Right cardiac atrium (tissue), 5 donors: ENCODE measurements around the gene INO80E. TPM values are rescaled to one million over a fixed set of nuclear protein-coding genes. Genes with fewer than 3 reads are reported as not detected.
A peak's percentile ranks its signal among the peaks of the same experiment; 100 is the strongest.

Experiments used
- ATAC-seq, 2 donors: fragments of 200-7000 bp; cut with Tn5 transposase; one replicate each; pipeline versions ENCODE4 v1.8.0 to v1.9.1; 2020; ENCODE audit warnings: moderate library complexity in 2 of 2, mild to moderate bottlenecking in 1 of 2
- DNase-seq, 3 donors: peaks; one replicate each; pipeline ENCODE4 v3.0.0-alpha.2; 2020
- H3K27ac ChIP-seq: one replicate; pipeline ENCODE4 v1.5.1; 2013; ENCODE audit warnings: mild to moderate bottlenecking, low read length, control low read depth, moderate library complexity
- H3K27me3 ChIP-seq: one replicate; pipeline ENCODE4 v1.6.1; 2013; ENCODE audit not compliant: control insufficient read depth, insufficient read depth
- H3K4me1 ChIP-seq: one replicate; pipeline ENCODE4 v1.6.1; 2013; ENCODE audit warnings: low read length; ENCODE audit not compliant: control insufficient read depth, insufficient read depth
- H3K4me3 ChIP-seq: one replicate; pipeline ENCODE4 v1.5.1; 2013; ENCODE audit warnings: low read length, control low read depth
- H3K9me3 ChIP-seq: one replicate; pipeline ENCODE4 v1.6.1; 2013; ENCODE audit warnings: low read length; ENCODE audit not compliant: control insufficient read depth
- WGBS: extraction: QIAGEN DNeasy Blood & Tissue Kit; methylation state at CpG from one replicate; pipeline ENCODE4 v1.1.7; 2013; 5-methylcytosine and 5-hydroxymethylcytosine counted together
- intact Hi-C, 4 donors: fragments of 100-400 bp; cut with DNase I; formaldehyde crosslinking; loops; one replicate each; pipeline versions ENCODE4 v1.11.0 to v1.14.0; 2022 to 2023
- polyA plus RNA-seq: library from polyadenylated mRNA; stranded (reverse); fragments of 200-250 nt; gene quantifications from one replicate; pipeline ENCODE4 v1.2.3, GENCODE V29; 2013
- total RNA-seq, 4 donors: library from RNA; stranded (reverse); fragmentation: NEBNext Ultra II Directional; extraction: Animal tissue kit (Norgen Biotek cat#: 25700); gene quantifications; one replicate each; pipeline ENCODE4 v1.2.1, GENCODE V29; 2021
- donor health status: healthy with polysubstance abuse.
- donor health status: DM: no; HTN: yes; CAD: no.
- donor health status: DM: no; HTN: no; CAD: no.
- donor health status: DM: no; HTN: yes; CAD: no; lungs with severe emphysema.
- donor health status: DM: yes; HTN: yes; CAD: no.

INO80E gene
- total and polyA plus RNA-seq, 5 donors: 32.7 to 59.1 (median 39.6) TPM

DNA sequence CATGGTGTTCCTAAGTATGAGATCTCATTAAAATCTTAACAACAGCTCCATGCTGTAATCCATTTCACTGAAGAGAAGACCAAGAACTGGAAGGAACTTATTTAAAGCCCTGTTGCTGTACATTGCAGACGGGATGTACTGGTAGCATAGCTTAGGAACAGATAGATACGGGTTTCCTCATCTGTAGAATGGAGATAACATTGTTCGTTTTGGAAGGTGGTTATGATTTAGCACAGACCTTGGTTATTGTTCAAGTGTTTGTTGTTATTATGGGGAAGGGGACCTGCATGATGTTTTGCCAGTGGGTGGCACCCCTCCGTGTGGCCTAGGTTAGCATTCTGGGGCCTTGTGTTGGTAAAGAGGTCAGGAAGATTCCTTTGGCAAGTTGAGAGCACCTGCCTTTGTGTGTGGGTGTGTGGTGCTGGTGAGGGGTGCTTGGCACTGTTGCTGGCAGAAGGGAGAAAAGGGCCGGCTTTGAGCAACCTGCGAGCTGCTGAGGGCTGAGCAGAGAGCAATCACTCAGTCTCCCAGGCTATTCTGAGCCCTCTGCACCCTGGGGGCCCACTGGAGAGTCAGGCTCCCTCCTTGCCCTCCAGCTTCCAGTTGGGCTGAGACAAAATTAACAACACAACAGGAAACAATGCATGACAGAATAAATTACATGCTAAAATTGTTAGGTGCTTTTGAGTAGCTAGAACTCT is 20.1 kb upstream of the INO80E start:
- Histone ChIP-seq H3K9me3 (no peaks in the 10 kb centered on the region), H3K4me3 (peak overlapping the region; percentile 71), H3K4me1 (peaks cover 11% of the 10 kb centered on the region), H3K27me3 (no peaks in the 10 kb centered on the region), H3K27ac (peak overlapping the region; percentile 88)
- DNase-seq (no peak), ATAC-seq (no peak)
- intact Hi-C loops: no loop called here
- WGBS: 7% methylated on average over 6 of the region's 6 CpGs

DNA sequence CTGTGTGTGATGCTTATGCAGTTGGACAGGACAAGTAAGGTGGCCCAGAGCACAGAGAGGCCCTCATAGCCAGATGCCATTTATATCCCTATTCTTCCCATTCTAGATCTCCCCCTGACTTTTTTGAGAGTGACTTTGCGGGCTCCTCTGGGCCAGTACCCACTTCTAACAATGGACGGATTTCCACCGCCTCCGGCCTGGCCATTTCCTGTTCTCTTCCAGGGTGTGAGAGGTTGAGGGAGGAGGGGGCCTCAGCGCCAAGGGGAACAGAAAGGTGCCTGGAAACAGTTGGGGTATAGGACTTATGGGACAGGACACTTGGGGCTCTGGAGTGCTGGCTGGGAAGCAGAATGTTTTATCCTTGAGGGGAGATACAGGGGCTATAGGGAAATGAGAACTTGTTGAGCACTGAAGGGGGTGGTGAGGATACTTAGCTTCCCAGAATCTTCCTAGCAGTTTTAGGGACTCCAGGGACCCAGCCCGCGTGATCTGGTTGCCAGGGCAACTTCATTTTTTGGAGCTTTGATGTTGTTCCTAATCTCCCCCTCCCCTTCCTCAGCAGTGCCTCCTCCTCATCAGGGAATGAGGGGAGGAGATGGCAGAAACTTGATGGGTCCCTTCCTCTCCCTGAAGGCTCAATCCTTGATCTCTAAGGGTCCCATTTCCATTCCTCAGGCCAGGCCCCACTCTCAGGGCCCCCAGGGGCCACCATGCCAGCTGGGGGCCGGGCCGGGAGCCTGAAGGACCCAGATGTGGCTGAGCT is 18.8 kb upstream of the INO80E start:
- intact Hi-C loops: no loop called here
- ATAC-seq (peak in 1 of 2 donors; percentile 30), DNase-seq (peak in 2 of 3 donors; percentile 65 to 68)
- Histone ChIP-seq H3K4me3 (peak overlapping the region; percentile 2), H3K9me3 (no peaks in the 10 kb centered on the region), H3K27me3 (no peaks in the 10 kb centered on the region), H3K27ac (peak overlapping the region; percentile 11), H3K4me1 (peaks cover 11% of the 10 kb centered on the region)
- 59% methylated on average over 9 of the region's 9 CpGs for WGBS

DNA sequence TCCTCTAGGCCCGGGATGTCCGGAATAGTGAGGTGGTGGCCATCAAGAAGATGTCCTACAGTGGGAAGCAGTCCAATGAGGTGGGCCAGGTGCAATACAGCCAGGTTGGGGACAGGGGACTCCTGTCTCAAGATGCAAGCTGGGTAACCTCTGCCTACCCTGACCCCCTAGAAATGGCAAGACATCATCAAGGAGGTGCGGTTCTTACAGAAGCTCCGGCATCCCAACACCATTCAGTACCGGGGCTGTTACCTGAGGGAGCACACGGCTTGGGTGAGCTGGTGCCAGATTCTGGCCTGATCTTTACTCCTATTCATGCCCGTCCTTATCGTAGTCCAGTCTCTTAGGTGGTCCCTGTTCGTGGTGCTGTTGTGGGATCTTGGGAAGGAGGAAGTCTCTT is 18.0 kb upstream of the INO80E start:
- DNase-seq: no peak
- Histone ChIP-seq H3K27ac (peak overlapping the region; percentile 11), H3K4me1 (peaks cover 11% of the 10 kb centered on the region), H3K27me3 (no peaks in the 10 kb centered on the region), H3K4me3 (no peak overlapping the region), H3K9me3 (no peaks in the 10 kb centered on the region)
- WGBS: 91% methylated on average over 9 of the region's 9 CpGs
- ATAC-seq: no peak
- intact Hi-C loops: no loop called here

DNA sequence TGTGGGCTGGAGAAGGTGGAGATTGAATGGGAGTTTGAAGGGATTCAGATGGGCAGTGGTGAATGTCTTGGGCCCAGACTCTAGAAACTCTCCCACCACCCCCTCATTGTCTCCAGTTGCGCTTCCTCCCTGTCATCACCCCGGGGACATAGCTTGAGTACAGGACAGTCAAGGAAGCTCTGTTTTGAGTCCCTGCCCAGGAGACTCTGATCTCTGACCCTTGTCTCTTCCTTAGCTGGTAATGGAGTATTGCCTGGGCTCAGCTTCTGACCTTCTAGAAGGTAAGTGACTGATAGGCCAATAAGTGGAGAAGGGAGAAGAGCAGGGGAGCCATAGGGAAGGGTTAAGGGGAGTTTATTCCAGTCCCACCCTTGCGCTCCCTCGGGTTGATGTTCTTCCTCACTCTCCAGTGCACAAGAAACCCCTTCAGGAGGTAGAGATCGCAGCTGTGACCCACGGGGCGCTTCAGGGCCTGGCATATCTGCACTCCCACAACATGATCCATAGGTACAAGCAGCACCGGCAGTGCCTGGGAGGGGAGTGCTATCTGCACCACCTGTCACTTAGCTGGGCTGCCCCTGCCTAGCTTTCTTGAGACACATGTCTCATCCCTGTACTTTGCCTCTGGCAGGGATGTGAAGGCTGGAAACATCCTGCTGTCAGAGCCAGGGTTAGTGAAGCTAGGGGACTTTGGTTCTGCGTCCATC is 17.3 kb upstream of the INO80E start:
- 84% methylated on average over 9 of the region's 9 CpGs for WGBS
- Histone ChIP-seq H3K27ac (no peak overlapping the region), H3K27me3 (no peaks in the 10 kb centered on the region), H3K4me1 (peaks cover 11% of the 10 kb centered on the region), H3K4me3 (no peak overlapping the region), H3K9me3 (no peaks in the 10 kb centered on the region)
- ATAC-seq (no peak), DNase-seq (peak in 1 of 3 donors; percentile 32)
- intact Hi-C loops: no loop called here

- H3K9me3 ChIP-seq: no peaks in the 10 kb centered on the region
- intact Hi-C loops: no loop called here
- DNase-seq: peak in 1 of 3 donors; percentile 40
- no peaks in the 10 kb centered on the region for H3K27me3 ChIP-seq
- WGBS: 85% methylated on average over 24 of the region's 24 CpGs
- no peak overlapping the region for H3K4me3 ChIP-seq
- ATAC-seq: no peak
- no peak overlapping the region for H3K27ac ChIP-seq
- H3K4me1 ChIP-seq: no peaks in the 10 kb centered on the region
Observed at GRCh38 chr16:29982560-29983419, 13.3 kb upstream of the INO80E start.

DNA sequence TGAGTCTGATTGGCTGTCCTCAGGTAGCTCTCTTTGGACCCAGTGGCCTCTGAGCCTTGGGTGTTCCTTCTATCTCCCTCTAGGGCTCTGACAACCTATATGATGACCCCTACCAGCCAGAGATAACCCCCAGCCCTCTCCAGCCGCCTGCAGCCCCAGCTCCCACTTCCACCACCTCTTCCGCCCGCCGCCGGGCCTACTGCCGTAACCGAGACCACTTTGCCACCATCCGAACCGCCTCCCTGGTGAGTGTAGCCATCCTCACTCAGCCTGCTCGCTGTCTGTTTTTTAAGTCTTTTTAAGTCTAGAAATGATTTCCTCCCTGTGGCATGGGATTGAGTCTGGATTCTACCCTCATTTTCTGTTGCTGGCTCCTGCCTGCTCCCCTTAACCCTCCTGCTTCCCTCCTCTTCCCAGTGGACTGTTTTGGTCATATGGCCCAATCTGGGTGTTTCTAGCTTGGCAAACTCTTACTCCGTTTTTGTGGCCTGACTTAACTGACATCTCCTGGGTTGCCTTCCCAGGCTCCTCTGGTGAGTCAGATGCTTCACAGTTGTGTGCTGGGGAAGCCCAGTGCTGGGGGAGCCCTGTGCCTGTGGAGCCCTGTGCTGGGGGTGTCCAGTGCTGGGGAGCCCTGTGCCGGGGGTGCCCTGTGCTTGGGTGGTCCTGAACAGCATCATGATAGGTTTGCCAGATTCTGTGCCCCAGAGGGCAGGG is 12.5 kb upstream of the INO80E start:
- DNase-seq (peak in 2 of 3 donors; percentile 29 to 31), ATAC-seq (no peak)
- WGBS: 85% methylated on average over 12 of the region's 12 CpGs
- no peaks in the 10 kb centered on the region for H3K9me3 ChIP-seq
- no peak overlapping the region for H3K4me3 ChIP-seq
- no peaks in the 10 kb centered on the region for H3K4me1 ChIP-seq
- no peaks in the 10 kb centered on the region for H3K27me3 ChIP-seq
- intact Hi-C loops: no loop called here
- no peak overlapping the region for H3K27ac ChIP-seq

- H3K27me3 ChIP-seq: no peaks in the 10 kb centered on the region
- 80% methylated on average over 6 of the region's 6 CpGs for WGBS
- H3K27ac ChIP-seq: no peak overlapping the region
- no peaks in the 10 kb centered on the region for H3K9me3 ChIP-seq
- DNase-seq (peak in 1 of 3 donors; percentile 1), ATAC-seq (no peak)
- H3K4me3 ChIP-seq: no peak overlapping the region
- intact Hi-C loops: no loop called here
- no peaks in the 10 kb centered on the region for H3K4me1 ChIP-seq
Observed at GRCh38 chr16:29984137-29984763, 11.8 kb upstream of the INO80E start.

DNA sequence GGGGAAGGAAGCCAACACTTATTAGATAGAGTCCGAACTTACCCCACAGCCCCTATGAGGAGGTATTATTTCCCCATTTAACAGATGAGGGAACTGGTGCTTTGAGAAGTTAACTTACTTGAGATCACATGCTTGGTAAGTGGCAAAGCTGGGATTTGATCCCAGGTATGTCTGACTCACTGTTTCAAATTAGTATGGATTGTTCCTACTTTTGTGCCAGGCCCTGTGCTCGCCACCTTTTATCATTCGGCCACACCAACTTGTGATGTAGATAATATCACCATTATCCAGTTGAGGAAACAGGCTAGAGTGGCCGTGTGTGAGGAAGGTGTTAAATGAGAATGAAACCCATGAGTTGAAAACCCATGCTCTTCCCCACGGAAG is 11.3 kb upstream of the INO80E start:
- Histone ChIP-seq H3K4me3 (no peak overlapping the region), H3K9me3 (no peaks in the 10 kb centered on the region), H3K27ac (no peak overlapping the region), H3K4me1 (no peaks in the 10 kb centered on the region), H3K27me3 (no peaks in the 10 kb centered on the region)
- 85% methylated on average over 5 of the region's 5 CpGs for WGBS
- ATAC-seq (no peak), DNase-seq (no peak)
- intact Hi-C loops: no loop called here

GRCh38 chr16:29985271-29985811 is 10.7 kb upstream of the INO80E start:
- intact Hi-C loops: no loop called here
- no peak overlapping the region for H3K27ac ChIP-seq
- ATAC-seq: no peak
- H3K9me3 ChIP-seq: no peaks in the 10 kb centered on the region
- H3K4me1 ChIP-seq: no peaks in the 10 kb centered on the region
- WGBS: 93% methylated on average over 28 of the region's 28 CpGs
- DNase-seq: peak in 2 of 3 donors; percentile 22 to 46
- no peaks in the 10 kb centered on the region for H3K27me3 ChIP-seq
- H3K4me3 ChIP-seq: no peak overlapping the region
